ENCODE data around the gene SCMH1.
"Not testable (repeated sequence)": the region's sequence is repeated elsewhere in the genome, so short reads cannot be mapped to it uniquely, and the experiment has no call there.

SCMH1 gene

DNA sequence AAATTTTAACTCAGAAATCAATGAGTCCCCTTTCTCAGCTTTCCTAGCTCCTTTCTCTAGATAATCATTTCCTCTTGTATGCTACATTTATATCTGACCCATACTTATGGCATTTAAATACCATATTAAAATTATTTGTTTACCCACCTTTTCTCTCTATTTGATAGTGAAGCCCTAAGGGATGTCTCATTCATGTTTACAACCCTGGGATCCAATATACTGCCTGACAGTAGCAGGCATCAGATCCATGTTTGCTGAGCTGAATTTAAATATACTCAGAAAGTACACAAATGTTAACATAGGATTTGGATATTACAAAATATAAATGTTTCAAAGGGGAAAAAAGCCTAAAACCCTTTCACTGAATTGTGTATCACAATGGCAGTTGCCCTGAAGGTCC lies 26.5 kb downstream of the SCMH1 start:
- no peak for DNase-seq (ENCODE audit: extremely low read depth in 1 of 2, low read depth in 1 of 2)

DNA sequence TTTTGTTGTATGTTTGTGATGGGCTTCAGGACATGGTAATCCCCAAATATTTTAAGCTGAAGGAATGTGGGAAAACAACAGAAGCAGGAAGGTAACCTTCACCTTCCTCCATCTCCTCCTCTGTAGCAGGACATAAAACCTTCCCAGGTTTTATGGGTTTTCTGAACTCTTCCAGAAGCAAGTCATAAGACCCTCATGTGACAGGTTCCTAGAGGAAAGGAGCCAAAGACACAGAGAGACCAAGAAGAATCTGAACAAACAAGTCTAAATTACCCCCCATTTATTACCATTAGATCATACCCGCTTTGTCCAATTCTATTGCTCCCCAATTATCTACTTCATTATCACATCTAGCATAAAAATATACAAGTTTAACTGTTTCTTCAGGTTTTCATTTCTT lies 28.8 kb downstream of the SCMH1 start:
- DNase-seq (ENCODE audit: extremely low read depth in 1 of 2, low read depth in 1 of 2), result no peak

DNA sequence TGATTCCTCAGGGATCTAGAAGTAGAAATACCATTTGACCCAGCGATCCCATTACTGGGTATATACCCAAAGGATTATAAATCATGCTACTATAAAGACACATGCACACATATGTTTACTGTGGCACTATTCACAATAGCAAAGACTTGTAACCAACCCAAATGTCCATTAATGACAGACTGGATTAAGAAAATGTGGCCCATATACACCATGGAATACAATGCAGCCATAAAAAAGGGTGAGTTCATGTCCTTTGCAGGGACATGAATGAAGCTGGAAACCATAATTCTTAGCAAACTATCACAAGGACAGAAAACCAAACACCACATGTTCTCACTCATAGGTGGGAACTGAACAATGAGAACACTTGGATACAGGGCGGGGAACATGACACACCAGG lies 30.5 kb downstream of the SCMH1 start:
- DNase-seq (ENCODE audit: extremely low read depth in 1 of 2, low read depth in 1 of 2), result not testable (repeated sequence)

DNA sequence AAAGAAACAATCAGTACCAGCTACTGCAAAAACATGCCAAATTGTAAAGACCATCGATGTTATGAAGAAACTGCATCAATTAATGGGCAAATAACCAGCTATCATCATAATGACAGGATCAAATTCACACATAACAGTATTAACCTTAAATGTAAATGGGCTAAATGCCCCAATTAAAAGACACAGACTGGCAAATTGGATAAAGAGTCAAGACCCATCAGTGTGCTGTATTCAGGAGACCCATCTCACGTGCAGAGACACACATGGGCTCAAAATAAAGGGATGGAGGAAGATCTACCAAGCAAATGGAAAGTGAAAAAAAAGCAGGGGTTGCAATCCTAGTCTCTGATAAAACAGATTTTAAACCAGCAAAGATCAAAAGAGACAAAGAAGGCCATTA lies 35.1 kb downstream of the SCMH1 start:
- not testable (repeated sequence) for DNase-seq (ENCODE audit: extremely low read depth in 1 of 2, low read depth in 1 of 2)

DNA sequence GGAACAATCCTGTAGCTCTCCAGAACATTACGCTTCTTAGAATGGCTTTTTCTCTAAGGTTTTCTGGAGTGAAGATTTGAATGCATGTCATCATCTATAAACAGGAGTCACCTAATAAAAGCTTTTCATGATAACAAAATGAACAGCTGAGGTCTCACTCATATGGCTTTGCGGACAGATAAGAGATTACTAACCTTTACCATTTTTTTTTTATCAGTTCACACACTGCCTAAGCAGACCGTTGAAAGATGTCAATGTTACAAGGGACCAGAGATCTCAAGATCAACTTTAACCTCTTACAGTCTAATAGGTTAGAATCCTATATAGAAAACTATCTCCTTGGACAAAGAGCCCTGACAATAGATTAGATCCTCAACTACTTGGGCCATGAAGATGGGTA lies 41.4 kb downstream of the SCMH1 start:
- DNase-seq (ENCODE audit: extremely low read depth in 1 of 2, low read depth in 1 of 2), result no peak

DNA sequence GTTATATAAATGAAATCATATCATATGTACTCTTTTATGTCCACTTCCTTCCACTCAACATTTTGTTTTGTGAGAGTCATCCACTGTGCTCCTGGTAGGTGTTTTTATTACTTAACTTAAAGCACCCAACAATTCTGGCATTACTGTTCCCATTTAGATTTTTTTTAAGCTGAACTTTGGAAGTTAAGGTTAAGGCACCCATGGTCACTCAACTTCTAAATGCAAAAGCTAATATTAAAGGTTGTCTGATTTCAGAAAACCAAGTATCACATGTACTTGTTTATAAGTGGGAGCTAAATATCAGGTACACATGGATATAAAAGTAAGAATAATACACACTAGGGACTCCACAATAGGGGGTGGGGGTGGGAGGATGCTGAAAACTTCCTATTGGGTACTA lies 42.7 kb downstream of the SCMH1 start:
- no peak for DNase-seq (ENCODE audit: extremely low read depth in 1 of 2, low read depth in 1 of 2)

DNA sequence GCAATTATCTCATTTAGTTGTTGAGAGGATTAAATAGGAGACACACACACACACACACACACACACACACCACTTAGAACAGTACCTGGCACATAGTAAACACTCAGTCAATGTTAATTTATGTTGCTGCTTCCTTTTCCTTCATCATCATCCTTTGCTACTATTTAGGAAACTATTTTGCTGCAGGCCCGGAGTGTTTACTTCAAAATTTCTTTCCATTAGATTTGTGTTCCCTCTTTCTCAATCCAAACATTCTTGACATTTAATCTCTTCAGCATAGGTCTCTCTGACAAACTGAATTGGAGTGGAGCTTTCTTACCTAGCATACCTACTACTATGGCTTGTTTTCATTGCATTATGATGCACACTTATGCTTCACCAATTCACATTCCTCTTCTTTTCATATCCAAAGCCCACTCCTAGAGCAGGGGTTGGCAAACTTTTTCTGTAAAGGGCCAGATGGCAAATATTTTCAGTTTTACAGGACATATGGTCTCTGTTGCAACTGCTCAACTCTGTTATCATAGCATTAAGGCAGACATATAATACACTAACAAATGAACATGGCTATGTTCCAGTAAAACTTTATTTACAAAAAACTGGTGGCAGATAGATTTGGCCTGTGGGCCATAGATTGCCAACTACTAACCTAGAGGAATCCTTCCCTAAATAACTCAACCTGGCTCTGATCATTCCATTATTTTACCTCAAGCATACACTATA lies 49.5 kb downstream of the SCMH1 start:
- DNase-seq (ENCODE audit: extremely low read depth in 1 of 2, low read depth in 1 of 2), result no peak

DNA sequence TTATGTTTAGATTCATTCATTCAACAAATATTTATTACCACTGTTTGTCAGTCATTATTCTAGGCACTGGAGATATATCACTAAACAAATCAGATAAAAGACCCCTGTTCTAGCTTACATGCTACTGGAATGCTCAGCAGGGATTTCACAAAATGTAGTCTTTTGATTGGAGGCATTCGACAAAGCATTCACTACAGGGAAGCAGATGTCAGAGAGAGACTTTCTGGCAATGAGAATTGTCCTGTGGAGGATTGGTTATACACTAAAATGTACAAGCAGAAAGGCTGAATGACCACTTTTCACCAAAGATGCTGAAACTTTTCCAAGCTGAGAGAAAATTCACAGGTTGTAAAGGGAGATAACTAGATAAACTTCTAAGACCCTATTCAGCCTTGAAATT lies 57.7 kb downstream of the SCMH1 start:
- no peak for DNase-seq (ENCODE audit: extremely low read depth in 1 of 2, low read depth in 1 of 2)

DNA sequence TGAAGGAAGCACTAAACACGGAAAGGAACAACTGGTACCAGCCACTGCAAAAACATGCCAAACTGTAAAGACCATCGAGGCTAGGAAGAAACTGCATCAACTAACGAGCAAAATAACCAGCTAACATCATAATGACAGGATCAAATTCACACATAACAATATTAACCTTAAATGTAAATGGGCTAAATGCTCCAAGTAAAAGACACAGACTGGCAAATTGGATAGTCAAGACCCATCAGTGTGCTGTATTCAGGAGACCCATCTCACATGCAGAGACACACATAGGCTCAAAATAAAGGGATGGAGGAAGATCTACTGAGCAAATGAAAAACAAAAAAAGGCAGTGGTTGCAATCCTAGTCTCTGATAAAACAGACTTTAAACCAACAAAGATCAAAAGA lies 63.9 kb downstream of the SCMH1 start:
- not testable (repeated sequence) for DNase-seq (ENCODE audit: extremely low read depth in 1 of 2, low read depth in 1 of 2)

DNA sequence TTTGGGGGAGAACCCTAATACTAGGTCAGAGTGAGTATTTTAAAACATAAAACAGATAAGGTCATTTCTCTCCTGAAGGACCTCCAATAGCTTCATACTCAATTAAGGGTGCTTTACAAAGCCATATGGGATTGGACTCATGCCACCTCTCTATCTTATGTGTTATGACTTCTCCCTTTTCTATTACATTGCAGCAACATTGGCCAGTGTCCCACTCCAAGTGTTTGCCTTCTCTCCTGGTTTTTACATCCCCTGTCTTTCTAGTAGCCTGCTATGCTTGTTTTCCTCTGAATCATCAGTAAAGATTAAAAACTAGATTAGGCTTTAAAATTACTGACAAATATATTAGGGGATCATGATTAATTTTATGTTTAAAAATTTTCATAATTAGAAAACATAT lies 66.6 kb downstream of the SCMH1 start:
- DNase-seq (ENCODE audit: extremely low read depth in 1 of 2, low read depth in 1 of 2), result no peak

DNA sequence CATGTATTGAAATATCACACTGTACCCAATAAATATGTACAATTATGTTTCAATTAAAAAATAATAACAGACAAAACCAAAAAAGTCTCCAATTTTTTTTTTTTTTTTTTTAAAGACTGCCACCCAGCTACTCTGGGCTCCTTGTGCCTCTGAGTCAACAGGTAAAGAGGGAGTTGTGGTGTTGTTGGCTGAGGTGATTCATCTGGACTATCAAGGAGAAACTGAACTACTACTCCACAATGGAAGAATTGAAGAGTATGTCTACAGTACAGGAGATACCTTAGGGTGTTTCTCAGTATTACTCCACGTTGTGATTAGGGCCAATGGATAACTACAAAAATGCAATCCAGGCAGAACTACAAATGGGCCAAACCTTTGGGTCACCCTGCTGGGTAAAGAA lies 67.9 kb downstream of the SCMH1 start:
- no peak for DNase-seq (ENCODE audit: extremely low read depth in 1 of 2, low read depth in 1 of 2)

DNA sequence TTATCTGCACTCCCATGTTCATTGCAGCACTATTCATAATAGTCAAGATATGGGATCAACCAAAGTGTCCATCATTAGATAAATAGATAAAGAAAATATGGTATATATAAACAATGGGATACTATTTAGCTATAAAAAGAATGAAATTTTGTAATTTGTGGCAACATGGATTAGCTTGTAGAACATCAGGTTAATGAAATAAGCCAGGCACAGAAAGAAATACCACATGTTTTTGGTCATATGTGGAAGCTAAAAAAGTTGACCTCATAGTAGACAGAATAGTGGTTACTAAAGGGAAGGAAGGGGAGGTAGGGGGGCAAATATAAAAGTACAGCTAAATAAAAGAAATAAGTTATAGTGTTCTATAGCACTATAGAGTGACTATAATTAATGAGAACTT lies 68.5 kb downstream of the SCMH1 start:
- no peak for DNase-seq (ENCODE audit: extremely low read depth in 1 of 2, low read depth in 1 of 2)

DNA sequence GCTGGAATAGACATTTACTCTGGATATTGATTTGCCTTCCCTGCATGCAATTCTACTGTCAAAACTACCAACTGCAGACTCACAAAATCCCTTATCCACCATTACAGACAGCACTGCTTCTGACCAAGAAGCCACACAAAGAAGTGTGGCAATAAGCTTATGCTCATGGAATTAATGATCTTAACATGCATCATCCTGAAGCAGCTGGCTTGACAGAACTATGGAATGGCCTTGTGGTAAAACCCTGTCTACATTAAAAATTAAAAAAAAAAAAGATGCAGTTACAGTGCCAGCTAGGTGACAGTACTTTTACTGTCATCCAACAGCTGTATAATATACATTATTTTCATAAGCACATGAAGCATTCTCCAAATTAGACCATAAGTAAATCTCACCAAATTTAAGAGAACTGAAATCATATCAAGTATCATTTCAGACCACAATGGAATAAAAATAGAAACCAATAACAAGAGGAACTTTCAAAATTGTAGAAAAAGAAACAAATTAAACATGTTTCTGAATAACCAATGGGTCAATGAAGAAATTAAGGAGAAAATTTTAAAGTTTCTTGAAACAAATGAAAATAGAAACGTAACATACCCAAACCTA lies 70.7 kb downstream of the SCMH1 start:
- no peak for DNase-seq (ENCODE audit: extremely low read depth in 1 of 2, low read depth in 1 of 2)

DNA sequence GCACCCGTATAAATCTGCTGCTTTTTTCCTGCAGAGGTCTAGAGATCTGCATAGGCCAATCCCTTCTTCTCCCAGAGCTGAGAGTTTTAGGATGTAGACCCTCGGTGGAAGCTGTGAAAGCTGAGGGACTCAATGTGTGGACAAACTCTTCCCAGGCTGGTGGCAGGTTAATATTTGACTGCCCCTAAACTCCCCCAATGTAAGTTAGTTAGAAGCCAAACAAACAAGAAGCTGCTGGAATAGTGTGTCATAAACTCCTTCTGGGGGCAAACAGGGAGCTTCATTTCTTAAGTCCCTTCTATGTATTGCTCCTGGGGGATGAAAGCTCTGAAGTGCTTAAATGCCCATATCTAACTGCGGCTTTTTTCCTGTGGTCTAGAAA lies 72.3 kb downstream of the SCMH1 start:
- no peak for DNase-seq (ENCODE audit: extremely low read depth in 1 of 2, low read depth in 1 of 2)

DNA sequence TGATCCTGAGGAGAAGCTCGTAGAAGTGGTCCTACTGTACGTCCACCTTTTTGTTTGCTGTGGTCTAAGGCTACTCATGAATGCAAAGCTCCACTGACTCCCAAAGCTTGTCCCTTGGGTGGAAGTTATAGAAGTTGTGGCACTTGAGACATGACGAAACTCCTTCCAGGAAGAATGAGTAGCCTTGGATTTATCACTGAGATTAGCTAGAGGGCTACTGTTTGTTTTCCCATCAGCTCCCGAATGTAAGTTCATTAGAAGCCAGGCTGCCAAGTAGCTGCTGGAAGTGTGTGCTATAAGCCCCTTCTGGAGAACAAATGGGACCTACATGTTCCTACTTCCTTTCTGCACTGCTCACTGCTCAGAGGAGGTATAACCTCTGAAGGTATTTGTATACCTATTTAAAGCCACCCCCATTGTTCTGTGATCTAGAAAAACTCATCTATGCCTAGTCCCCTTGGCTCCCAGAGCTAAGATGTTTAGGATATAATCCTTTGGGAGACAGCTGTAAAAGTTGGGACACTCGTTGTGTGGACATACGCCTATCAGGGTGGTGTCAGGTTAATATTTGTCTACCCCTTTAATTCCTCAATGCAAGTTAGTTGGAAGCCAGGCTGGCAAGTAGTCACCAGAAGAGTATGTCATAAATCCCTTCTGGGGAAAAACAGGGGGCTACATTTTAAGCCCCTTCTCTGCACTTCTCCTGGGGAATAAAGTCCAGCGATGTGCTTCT lies 72.9 kb downstream of the SCMH1 start:
- no peak for DNase-seq (ENCODE audit: extremely low read depth in 1 of 2, low read depth in 1 of 2)

DNA sequence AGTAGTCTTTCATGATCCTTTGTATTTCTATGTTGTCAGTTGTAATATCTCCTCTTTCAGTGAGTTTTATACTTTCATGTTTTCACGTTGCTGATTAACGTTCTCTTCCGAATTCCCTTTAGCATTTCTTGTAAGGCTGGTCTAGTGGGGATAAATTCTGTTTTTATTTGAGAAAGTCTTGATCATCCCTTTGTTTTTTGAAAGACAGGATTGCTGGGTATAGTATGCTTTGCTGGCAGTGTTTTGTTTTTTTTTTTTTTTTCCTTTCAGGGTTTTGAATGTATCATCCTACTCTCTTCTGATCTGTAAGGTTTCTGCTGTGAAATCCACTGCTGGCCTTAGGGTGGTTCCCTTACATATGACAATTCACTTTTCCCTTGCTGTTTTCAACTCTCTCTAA lies 74.4 kb downstream of the SCMH1 start:
- DNase-seq (ENCODE audit: extremely low read depth in 1 of 2, low read depth in 1 of 2), result no peak

DNA sequence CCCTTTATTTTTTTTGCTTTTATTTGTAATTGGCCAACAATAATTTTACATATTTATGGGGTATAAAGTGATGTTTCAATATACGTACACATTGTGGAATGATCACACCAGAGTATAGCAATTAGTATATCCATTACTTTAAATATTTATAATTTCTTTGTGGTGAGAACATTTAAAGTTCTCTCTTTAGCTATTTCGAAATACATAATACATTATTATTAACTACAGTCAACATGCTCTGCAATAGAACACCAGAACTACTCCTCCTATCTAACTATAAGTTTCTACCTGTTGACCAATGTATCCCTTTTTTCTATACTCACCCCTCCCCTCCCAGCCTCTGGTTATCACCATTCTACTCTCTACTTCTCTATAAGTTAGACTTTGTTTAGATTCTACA lies 77.4 kb downstream of the SCMH1 start:
- DNase-seq (ENCODE audit: extremely low read depth in 1 of 2, low read depth in 1 of 2), result no peak

DNA sequence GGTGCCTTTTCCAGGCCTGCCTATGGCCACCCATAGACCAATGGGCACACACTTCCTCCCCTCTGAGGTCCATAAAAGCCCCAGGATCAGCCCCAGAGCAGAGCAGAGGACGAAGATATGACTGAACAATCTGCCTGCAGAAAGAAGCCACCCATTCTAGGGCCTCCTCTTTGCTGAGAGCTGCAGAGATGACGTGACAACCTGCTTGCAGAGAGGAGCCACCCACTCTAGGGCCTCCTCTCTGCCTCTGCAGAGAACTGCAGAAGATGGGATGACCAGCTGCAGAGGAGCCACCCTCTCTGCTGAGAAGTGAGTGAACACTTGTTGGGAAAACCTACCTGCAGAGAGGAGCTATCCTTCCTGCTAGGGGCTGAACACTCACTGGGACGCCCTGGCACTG lies 79.7 kb downstream of the SCMH1 start:
- no peak for DNase-seq (ENCODE audit: extremely low read depth in 1 of 2, low read depth in 1 of 2)

DNA sequence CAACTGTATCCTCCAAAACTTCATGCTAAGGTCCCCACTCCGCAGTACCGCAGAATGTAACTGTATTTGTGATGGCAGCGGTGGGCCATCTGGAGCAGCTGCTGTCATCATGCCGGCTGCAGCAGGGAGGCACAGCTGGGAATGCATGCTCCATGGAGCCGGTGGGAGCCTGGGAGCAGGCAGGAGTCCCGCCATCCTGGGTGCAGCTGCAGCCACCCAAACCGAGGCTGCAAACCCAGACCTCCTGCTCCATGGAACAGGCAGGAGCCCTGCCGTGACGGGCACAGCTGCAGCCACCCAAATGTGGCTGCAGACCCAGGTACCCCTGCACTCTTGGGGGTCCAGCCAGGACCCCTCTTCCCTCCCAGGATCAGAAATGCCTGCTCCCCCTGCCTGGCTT lies 80.3 kb downstream of the SCMH1 start:
- no peak for DNase-seq (ENCODE audit: extremely low read depth in 1 of 2, low read depth in 1 of 2)

DNA sequence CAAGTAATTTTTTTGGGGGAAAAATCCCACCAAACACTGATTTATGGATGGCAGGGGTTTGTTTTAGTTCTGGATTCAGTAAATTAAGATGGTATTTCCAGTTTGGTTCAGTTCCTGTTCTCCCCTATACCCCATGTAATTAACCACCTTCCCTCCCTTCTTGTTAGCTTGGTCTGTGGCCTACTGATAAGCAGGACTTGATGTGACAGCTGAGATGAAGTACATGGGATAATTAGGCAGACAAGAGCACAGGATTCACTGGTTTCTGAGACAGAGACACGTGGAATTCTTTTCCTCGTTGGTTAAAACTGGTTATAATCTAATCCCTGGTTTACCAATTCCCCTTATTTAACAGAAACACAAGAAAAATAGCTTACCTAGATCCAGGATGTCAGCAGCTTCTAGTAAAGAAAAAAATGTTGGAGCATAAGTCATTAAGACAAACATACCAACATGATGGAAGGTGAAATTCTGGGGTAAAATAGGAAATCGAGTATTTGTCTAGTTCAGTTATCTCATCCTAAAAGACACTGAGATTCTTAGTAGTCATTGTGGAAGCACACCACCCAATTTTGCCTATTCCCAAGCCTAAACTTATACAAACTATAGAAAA lies 81.5 kb downstream of the SCMH1 start:
- DNase-seq (ENCODE audit: extremely low read depth in 1 of 2, low read depth in 1 of 2), result no peak

DNA sequence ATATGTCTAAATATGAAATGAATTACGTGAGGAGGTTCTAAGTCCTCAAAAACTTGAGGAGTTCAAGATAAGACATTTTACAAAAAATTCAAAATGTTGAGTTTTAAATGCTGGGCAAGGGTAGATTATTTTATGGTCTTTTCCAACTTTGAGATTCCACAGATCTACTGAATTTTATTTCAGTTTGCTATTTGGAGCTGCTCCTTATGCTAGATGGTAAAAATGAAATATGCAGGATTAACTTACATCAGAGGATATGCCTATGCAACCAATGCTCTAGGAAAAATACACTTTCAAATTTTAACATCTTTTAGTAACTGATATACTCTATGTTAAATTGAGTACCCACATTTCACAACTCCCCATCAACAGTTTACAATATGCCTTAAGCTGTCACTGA lies 83.1 kb downstream of the SCMH1 start:
- no peak for DNase-seq (ENCODE audit: extremely low read depth in 1 of 2, low read depth in 1 of 2)

Data from stimulated activated CD8-positive, alpha-beta memory T cell treated with anti-CD3 and anti-CD28 coated beads, Interleukin-7, amount 100 ng/mL, for 48 hours (primary cell).